Body of pancreas (tissue), 4 donors: Measurements from ENCODE around the gene HAAO.

Experiments used
- CTCF ChIP-seq, 7 experiments: fragments of 450-650 bp in 4 of 7; fragments of 200-600 bp in 3 of 7; sonication (generic) in 3 of 7; IDR thresholded peaks; one replicate each; pipeline ENCODE4 v1.5.1; 2016 to 2019; ENCODE audit warnings: antibody characterized with exemption in 7 of 7
- POLR2A ChIP-seq, 3 donors: fragments of 450-650 bp; IDR thresholded peaks; one replicate each; pipeline ENCODE4 v1.6.1; 2016; ENCODE audit warnings: antibody characterized with exemption in 3 of 3, mild to moderate bottlenecking in 2 of 3

GRCh38 chr2:42754776-42755140 lies 37.6 kb downstream of the HAAO start:
- TF ChIP-seq CTCF (IDR thresholded peaks at IDR 0.05), result no peak
- no peak for TF ChIP-seq POLR2A (IDR thresholded peaks at IDR 0.05)
